Measurements from ENCODE around the gene MS4A4E. TPM values are rescaled to one million over a fixed set of nuclear protein-coding genes. Genes with fewer than 3 reads are reported as not detected.
"Not testable (repeated sequence)": the region's sequence is repeated elsewhere in the genome, so short reads cannot be mapped to it uniquely, and the experiment has no call there.

The MS4A4E gene
- total RNA-seq, 2 experiments from 2014 or later: not detected

GRCh38 chr11:60183591-60184205 is 59.2 kb downstream of the MS4A4E start:
- POLR2A ChIA-PET: no interaction called here
- CTCF ChIA-PET: no interaction called here

GRCh38 chr11:60182541-60183330 is 60.2 kb downstream of the MS4A4E start, which contains the start of gene MS4A6A:
Gene MS4A6A, minus strand, starts transcription at chr11:60183083. Its CDS starts 1,356 bp downstream, at chr11:60181727.
- ChIA-PET CTCF (interaction anchor here (0.6 kb wide), 1 partner anchor 413 kb away, joined by 3 read pairs; no protein-coding TSS in a partner anchor), POLR2A (no interaction called here)

DNA sequence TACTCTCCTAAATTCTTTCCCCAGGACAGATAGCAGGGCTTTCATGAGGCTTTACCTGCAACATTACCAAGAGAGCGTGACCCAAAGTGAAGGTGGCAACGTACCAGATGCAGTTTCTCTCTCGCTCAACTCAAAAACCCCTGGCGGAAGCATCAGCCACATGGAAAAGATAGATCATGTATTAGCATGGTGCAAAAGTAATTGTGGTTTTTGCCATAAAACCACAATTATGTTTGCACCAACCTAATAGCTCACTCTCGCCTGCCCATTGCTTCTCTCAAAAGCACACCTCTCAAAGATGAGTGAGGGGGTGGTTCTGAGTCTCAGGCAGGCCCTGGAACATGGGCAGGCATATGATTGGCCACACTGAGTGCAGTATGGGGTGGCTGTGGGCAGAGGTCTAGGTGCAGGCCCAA is 67.1 kb downstream of the MS4A4E start:
- ChIA-PET POLR2A (no interaction called here), CTCF (interaction anchor here (0.6 kb wide), 1 partner anchor 224 kb away, joined by 3 read pairs; no protein-coding TSS in a partner anchor)

GRCh38 chr11:60172011-60172410 is 70.9 kb downstream of the MS4A4E start:
- CTCF ChIA-PET: no interaction called here
- POLR2A ChIA-PET: no interaction called here

DNA sequence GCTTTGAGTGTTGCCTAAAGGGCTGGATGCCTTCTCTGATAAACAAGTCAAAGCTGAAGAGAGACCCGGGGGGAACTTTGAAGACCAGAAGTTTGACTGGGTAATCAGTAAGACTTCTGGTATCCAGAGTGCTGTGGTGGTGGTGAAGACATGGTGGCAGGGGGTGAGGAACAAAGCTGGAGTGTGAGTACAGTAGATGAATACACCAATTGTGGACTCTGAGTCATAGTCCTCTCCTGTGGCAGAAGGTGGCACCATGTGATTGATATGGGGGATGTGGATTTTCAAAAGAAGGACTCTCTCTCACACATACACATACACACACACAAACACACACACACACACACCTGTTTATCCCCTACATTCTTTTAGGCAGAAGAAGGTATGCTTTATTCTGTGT is 72.4 kb downstream of the MS4A4E start:
- CTCF ChIA-PET: no interaction called here
- POLR2A ChIA-PET: no interaction called here

GRCh38 chr11:60169264-60169915 is 73.5 kb downstream of the MS4A4E start:
- CTCF ChIA-PET: interaction anchor here (0.5 to 0.6 kb wide), 2 partner anchors 205 to 598 kb away, joined by 4 to 6 read pairs; no protein-coding TSS in a partner anchor
- POLR2A ChIA-PET: no interaction called here

DNA sequence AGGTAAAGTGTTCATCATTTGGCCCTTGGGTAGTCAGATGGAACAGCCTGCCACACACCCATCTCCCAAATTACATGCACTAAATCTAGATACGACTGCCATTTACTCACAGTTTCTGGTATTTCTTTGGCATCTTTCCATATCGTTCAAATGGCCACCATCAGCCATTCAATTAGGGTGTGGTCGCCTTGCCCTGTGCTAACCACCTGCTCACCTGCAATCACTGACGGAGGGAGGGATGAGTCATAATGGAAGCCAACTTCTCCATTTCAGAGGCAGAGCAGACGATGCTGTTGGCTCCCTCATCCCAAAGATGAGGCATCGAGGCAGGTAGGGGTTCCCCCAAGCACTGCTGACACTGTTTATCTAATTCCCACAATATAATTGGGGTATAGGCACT is 74.6 kb downstream of the MS4A4E start:
- ChIA-PET POLR2A (no interaction called here), CTCF (no interaction called here)

DNA sequence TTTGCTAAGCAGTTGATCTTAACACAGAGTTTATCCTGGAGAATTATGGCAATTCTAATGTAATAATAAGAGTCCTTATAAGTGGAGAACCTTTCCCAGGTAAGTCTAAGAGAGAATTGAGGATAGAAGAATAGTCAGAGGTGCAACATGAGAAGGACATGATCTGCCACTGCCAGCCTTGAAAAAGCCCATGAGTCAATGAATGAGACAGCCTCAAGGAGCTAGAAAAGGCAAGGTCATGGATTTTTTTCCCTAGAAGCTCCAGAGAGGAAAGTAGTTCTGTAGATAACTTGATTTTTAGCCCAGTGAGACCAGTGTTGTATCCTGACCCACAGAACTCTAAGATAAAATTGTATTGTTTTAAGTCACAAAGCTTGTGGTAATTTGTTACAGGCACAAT is 77.0 kb downstream of the MS4A4E start:
- ChIA-PET POLR2A (no interaction called here), CTCF (no interaction called here)

DNA sequence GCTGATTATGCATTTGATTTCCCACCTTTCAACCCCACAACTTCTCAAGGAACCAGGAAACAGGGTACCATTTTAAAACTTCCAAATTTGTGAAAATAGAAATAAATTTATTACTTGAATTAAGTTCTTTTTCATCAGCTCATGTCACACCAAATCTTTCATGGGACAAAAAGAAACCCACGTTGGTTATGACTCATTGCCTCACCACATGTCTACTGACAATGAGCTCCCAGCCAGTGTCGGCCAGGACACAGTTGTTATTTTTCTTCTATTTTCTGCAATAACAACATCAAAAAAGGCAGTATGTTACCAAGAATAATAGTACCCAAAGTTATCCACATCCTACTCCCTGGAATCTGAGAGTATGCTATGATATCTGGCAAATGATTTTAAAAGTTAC is 77.4 kb downstream of the MS4A4E start:
- ChIA-PET POLR2A (no interaction called here), CTCF (no interaction called here)

- ChIA-PET POLR2A (no interaction called here), CTCF (interaction anchor here (0.6 kb wide), 1 partner anchor 408 kb away, joined by 3 read pairs; no protein-coding TSS in a partner anchor)
These were observed 78.3 kb downstream of the MS4A4E start for GRCh38 chr11:60164550-60165075.

- POLR2A ChIA-PET: no interaction called here
- CTCF ChIA-PET: no interaction called here
These were observed 81.2 kb downstream of the MS4A4E start for GRCh38 chr11:60161766-60162165.

- ChIA-PET CTCF (no interaction called here), POLR2A (no interaction called here)
These were observed 81.8 kb downstream of the MS4A4E start for GRCh38 chr11:60161107-60161506.

DNA sequence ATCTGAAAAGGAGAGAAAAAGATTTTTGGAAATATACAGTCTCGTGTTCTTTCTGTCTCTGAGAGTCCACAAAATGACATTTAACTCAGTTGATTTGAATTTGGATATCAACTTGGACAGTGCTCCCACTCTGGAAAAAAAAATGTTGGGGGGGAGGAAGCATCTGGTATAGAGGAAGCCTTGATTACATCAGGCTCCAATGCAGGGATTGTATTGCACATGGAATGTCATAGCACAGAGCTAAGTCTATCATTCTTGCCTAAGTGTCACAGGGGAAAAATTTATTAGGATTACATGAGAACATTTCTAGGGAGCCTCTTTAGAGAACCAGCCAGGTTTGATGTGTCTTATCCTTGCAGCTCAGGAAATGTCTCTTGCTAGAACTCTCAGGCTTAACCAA is 83.1 kb downstream of the MS4A4E start:
- CTCF ChIA-PET: no interaction called here
- POLR2A ChIA-PET: no interaction called here

DNA sequence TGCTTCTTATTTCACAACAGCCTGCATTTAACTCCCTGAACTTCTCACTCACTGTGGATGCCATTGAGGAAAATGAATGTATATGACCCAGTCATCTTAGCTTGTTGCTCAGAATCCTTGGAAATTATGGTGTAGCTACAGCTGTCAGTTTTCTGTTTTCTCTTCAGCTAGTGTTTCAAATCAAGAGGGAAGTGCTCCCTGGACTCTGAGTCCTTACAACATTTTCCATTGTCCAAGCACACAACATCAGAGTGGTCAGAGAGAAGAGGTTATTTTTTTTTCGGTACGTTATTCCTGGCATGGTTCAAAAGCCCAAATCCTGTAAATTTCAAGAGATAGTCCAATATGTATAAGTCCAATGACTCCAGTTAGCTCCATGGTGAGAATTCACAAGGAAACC is 83.7 kb downstream of the MS4A4E start:
- CTCF ChIA-PET: no interaction called here
- POLR2A ChIA-PET: no interaction called here

GRCh38 chr11:60158636-60159035 is 84.3 kb downstream of the MS4A4E start:
- POLR2A ChIA-PET: no interaction called here
- CTCF ChIA-PET: no interaction called here

GRCh38 chr11:60155931-60156330 is 87.0 kb downstream of the MS4A4E start:
- ChIA-PET POLR2A (no interaction called here), CTCF (no interaction called here)

GRCh38 chr11:60152727-60153126 is 90.2 kb downstream of the MS4A4E start:
- POLR2A ChIA-PET, CTCF ChIA-PET: not testable (repeated sequence)

GRCh38 chr11:60150279-60150678 is 92.7 kb downstream of the MS4A4E start:
- POLR2A ChIA-PET: no interaction called here
- CTCF ChIA-PET: no interaction called here
